ENCODE results near the gene TMEM239.
"Not testable (repeated sequence)": the region's sequence is repeated elsewhere in the genome, so short reads cannot be mapped to it uniquely, and the experiment has no call there.

Gene TMEM239

DNA sequence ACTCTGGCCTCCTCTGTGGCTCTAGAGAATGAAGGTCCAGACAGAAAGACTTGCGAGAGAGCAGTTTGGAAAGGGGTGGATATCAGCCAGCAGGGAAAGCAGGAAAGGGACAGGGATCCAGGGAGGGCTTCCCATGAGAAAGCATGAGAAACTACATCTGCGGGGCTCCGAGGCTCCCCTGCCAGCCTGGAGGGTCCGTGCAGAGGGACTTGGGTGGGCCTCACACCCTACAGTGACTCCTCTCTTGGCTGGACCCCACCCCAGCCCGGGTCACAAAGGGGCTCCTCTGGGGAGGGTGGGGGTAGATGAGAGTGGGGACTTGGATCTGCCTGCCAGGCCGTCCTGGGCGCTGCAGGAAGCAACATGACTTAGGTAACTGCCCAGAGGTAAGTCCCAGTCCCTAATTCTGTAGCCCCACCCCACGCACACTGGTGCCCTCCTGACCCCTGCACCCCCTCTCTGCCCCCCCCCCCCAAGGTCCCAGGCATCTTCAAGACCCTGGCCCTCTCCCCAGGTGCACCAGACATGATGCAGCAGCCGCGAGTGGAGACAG is at the start of gene TMEM239:
TSS of gene TMEM239 (plus strand) at position 335 of the 553 bp plus-strand sequence. CDS start at position 526, 191 bp downstream.
- DNase-seq = no peak

DNA sequence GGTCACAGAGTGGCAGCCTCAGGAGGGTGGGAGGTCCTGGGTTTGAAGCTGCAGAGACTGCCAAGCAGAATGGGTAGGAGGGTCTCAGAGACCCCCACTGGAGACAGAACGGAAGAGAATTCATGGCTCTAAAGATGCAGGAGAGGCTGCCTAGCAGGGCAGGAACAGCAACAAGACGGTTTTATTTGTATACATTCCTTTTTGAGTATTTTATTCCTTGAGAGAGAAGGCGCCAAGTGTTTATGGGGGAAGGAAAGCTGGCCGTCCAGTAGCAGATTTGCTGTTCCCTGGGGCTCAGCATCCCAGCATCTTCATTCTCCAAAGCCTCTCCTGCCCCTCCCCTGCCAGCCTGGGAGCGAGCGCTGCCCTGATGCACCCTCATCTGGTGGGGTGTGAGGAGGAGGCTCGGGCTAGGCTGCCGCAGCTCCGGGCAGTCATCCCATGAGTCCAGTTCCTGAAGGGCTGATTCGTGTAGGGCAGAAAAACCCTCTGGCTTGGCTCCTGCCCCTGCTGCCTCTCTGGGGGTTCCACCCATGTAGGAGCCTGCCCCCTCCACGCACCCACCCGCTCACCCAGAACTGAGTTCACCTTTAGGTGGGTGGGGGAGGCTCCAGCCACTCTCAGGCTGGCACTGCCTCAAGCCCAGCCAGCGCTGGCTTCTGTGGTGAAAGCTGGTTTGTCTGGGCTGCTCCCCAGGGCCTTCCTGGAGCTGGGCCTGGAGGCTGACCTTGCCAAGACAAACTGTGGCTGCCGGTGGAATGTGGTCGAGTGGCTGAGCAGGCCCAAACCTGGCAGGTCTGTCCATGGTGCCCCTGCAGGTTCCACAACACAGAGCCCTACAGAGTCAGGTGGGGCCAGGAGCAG is 48.2 kb upstream of the TMEM239 start:
- DNase-seq = no peak

DNA sequence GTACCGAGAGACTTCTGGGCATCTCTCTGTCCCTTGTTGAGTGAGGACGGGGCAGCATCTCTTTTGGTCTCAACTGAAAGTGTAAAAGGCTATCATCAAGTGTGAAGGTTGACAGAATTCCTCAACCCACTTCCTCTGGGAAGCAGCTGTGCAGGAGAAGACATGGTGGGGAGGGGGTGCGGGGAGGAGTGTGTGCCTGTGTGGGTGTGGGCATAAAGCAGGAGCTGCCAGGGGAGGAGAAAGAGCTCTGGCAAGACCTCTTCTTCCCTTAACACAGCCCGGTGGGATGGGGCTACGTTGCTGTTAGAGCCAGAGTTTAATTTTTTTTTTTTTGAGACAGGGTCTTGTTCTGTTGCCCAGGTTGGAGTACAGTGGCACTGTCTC is 47.5 kb upstream of the TMEM239 start:
- DNase-seq = no peak

DNA sequence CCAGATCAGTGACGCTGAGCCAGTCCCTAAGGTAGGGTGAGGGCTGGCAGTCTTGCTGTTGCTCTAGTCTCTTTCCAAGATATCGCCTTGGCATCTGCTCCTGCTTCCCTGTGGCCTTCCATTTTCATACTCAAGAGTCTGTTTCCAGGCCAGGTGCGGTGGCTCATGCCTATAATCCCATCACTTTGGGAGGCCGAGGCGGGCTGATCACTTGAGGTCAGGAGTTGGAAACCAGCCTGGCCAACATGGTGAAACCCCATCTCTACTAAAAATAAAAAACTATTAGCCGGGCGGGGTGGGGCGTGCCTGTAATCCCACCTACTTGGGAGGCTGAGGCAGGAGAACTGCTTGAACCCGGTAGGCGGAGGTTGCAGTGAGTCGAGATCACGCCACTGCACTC is 46.1 kb upstream of the TMEM239 start:
- not testable (repeated sequence) for DNase-seq

DNA sequence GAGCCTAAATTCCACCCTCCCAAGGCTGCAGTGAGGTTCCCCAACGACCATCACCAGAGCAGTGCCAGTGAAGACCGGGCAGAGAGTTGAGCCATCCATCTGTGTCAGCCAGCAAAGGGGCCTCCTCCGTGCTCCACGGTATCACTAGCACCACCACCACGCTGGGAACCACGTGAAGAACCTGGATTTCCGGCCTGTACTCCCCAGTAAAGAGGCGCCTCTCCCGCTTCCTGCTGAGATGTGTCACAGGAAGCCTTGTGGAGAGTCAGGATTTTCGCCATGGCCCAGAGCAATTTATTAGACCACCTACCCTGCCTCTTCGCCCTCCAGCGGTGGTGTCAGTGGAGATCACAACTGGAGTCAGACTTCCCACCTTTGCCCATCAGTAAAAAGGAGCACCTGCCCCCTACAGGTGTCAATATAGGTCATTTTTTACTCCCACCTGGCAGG is 44.5 kb upstream of the TMEM239 start:
- no peak for DNase-seq

DNA sequence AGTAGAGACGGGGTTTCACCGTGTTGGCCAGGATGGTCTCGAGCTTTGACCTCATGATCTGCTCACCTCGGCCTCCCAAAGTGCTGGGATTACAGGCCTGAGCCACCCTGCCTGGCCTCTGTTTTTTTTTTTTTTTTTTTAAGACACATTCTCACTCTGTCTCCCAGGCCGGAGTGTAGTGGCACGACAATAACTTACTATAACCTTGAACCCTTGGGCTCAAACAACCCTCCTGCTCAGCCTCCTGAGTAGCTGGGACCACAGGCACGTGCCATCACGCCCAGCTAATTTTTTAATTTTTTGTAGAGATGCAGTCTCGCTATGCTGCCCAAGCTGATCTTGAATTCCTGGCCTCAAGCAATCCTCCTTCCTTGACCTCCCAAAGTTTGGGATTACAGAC is 42.4 kb upstream of the TMEM239 start:
- no peak for DNase-seq

DNA sequence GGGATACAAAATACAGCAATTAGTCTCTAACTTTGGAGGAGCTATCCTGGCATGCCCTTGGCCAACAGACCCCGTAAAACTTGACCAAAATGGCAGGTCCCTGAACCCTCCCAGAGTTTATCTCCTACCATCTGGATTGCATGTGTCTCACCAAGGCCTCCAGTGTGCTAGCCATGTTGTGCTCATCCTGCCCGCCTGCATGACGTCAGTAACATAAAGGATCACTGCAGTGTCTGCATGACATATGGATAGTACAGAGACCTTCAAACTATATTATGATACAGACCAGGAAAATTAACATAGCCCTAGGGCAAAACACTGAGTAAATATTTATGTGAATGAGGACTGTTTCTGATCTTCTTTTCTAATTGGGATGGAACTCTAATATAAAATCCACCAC is 41.0 kb upstream of the TMEM239 start:
- no peak for DNase-seq

DNA sequence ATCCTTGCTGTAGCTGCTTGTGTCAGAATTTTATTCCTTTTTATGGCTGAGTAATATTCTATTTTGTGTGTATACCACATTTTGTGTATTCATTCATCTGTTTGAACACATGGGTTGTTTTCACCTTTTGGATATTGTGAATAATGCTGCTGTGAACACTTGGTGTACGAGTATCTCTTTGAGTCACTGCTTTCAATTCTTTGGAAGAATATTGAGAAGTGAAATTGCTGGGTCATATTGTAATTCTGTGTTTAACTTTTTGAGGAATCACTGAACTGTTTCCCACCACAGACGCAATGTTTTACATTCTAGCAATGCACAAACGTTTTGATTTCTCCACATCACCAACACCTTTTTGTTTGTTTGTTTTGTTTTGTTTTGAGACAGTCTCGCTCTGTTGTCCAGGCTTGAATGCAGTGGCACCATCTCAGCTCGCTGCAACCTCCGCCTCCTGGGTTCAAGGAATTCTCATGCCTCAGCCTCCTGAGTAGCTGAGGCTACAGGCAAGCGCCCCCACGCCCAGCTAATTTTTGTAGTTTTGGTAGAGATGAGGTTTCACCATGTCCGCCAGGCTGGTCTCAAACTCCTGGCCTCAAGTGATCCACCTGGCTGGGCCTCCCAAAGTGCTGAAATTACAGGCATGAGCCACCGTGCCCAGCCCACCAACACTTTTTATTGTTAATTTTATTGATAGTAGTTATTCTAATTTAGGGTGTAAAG is 37.4 kb upstream of the TMEM239 start:
- DNase-seq = no peak

DNA sequence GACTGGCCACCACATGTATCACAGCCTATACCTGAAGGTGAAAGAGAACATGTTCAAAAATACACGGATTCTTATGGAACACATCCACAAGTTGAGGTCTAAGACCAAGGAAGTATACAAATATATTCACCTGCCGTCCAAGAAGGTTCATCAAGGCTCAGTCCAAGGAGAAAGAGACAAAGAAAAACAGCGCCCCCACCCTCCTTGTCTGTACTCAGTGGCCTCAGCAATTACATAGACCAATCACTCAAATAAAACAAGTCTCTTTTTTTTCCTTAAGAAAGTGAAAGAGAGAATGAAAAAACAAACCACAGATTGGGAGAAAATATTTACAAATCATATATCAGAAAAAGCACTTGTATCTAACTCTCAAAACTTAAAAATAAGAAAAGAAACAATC is 35.2 kb upstream of the TMEM239 start:
- DNase-seq = no peak

DNA sequence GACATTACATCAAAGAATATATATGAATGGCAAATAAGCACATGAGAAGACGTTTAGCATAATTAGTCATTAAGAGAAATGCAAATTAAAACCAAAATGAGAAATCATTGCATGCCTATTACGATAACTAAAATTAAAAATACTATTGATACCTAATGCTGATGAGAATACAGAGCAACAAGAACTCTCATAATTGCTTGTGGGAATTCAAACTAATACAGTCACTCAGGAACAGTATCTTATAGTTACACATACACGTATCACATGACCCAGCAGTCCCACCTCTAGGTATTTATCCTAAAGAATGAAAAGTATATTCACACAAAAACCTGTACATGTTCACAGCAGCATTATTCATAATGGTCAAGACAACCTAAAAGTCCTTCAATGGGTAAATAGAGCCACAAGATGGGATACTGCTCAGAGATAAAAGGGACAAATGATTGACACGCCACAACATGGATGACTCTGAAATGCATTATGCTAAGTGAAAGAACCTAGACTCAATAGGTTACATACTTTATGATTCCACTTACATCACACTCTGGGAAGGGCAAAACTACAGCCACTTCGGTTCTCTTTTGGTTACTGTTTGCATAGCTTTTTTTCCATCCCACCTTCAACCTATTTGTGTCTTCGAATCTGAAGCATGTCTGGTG is 32.1 kb upstream of the TMEM239 start:
- DNase-seq = no peak

DNA sequence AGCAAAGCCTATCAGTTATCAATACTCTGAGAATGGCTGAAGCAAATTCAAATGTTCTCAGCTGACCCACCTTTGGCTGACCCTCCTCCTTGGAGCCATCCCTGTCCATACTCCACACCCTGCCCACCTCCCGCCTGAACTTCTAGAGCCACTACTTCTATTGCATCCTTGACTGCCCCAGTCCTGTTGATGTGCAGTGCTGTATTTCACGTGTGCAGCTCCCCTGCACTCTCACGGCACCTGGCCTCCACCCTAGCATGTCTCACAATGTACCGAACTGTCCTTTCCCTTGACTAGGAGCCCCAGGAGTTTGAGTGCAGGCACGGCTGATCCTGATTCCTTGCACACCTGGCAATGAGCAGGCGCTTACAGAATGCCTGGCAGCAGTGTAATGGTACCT is 22.7 kb upstream of the TMEM239 start:
- DNase-seq = no peak

DNA sequence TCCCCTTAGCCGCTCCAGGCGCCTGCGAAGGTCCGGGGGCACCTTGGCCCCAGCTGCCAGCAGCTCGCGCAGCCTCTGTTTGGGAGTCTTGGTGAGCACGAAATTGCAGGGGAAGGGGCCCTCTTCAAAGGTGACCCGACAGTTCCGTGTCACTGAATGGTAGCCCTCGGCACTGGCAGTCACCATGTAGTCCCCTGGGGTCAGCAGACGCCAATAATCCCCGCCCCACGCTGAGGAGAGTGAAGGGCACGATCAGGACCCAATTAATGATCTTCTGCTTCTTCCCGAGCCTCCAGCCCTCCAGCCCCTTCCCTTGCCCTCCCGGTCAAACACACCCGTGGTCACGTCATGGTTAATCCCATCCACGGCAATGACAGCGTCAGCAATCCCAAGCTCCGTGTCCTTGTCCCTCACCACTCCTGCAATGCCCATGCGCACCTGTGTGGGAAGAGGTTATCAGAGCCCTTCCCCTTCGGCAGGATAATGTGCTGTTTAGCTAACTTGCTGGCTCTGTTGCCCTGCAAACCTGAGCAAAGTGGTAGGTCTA is 21.9 kb upstream of the TMEM239 start:
- DNase-seq = no peak

DNA sequence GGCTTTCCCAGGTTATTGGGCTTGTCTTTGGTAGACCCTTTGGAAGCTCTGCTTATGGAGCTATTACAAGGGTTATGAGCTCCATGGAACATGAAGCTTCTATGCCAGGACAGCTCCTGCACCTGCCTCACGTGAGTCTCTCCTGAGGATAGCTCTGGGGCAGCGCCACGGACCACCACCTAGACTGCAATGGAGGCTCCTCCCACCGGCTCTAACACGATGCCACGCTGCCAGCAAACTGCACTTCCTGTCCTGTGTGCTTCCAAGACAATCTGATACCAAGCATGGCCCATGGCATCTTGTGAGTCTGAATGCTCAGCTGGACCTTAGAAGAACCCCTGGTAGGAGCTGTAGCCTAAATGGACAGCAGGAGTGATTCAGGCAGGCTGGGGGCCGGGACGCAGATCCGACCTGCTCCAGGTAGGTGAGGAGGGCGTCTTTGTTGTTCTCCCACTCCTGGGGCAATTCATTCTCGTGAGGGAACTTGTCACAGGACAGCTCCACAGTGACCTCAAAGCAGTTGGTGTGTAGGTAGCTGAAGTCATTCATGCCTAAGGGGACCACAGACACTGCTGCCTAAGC is 21.2 kb upstream of the TMEM239 start:
- no peak for DNase-seq

DNA sequence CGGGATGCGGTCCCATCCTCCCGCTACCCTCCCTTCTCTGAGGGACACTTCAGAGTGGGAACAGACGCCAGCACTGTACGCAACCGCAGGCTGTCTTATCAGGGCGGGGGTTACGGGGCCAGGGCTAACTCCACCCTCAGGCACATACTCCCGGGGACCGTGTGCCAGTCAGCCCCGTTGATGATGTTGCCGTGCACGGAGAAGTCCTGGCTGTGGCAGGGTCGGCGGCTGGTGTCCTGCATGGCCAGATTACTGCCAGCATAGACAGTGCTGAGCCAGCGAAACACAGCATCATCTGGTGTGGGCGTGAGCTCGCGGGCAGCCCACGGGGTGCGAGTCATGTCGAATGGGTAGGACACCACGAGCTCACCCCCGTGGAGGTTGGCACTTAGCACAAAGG is 20.7 kb upstream of the TMEM239 start:
- DNase-seq = no peak

DNA sequence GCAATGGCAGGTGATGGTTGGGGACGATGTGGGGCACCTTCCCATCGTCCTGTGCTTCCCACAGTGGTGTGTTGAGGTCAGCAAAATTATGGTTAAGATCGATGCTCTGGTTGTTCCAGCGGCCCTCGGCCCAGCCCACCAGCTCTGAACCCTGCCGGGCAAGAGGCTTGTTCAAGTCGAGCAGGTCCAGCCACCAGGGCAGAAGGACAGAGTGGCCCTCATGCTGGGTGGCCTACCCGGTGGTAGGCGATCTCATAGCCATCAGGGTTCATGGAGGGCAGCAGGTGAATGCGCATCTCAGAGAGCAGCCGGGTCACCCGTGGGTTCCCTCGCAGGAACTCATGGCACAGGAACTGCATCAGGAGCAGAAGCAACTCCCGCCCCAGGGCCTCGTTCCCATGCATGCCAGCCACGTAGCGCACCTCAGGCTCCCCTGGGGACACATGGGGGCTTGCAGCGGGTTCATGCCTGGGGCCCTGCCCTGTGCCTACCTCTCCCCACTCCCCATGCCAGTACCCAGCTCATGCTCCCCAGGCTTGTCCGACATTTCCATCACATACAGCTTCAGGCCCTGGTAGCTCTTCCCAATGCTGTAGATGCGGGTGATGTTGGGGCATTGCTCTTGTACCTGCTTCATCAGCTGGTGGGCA is 20.0 kb upstream of the TMEM239 start:
- no peak for DNase-seq

DNA sequence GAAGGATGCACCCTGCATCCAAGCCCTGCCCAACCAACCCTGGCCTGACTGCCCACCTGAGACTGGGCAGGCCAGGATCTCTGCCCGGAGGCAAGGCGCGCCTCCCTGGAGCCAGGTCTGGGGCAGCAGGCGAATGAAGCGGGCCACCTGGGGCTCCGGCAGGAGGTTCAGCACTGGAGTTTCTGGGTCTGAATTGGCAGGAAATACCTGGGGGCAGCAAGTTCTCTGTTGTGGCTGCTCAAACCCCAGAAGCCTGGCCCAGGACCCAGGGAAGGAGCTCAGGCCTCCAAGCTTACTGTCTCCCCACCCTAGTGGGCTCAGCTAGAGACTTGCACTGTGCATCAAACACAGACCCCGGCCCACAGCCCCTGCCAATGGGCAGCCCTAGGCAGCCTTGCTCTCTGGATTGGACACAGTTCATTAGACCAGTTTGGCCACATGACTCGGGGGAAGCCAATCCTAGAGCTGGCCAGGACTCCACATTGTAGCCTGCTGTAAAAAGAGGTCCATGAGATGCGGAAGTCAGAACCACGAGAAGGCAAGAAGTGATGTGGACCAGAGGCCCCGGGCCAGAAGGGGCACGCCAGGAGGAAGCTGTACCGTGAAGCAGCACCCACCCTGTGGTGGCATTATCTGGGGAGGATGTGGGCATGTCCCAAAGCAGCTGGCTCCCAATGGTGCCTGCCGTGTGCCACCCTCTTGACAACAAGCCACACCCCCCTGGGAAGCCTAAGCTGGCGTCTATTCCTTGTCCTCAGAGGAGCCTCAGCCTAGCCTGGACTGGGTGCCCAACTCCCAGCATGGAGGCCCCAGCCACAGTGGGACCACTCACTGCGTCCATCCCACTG is 18.8 kb upstream of the TMEM239 start:
- DNase-seq = no peak

DNA sequence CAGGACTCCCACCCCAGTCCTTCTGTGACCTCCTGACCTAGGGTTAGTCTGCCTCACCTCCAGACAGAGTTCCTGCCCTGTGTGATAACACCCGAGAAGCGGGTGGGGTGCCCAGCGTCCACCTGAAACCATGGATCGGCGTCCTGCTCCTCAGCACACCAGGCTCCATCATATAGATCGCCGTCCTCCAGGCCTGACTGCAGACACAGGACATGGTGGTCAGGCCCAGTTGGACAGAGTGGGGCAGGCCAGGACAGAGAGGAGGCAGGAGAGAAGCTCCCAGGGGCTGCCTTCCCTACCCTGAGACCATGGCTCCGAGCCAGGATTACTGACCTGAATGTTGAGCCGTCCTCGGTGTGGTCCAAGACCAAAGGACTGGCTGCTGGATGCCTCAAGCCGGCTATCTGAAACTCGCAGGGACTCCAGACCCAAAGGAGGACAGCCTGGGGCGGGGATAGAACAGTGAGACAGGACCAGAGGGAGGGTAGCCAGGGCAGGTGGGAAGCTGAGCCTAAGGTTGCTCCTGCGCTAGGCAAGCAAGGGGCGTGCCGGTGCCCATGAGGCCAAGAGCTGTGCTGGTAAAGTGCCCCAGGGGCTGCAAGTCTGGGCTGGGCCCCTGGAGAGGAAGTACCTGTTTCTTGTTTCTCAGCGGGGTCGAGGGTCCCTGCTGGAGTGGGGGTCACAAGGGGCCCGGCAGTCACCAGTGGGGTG is 17.9 kb upstream of the TMEM239 start:
- DNase-seq = no peak

DNA sequence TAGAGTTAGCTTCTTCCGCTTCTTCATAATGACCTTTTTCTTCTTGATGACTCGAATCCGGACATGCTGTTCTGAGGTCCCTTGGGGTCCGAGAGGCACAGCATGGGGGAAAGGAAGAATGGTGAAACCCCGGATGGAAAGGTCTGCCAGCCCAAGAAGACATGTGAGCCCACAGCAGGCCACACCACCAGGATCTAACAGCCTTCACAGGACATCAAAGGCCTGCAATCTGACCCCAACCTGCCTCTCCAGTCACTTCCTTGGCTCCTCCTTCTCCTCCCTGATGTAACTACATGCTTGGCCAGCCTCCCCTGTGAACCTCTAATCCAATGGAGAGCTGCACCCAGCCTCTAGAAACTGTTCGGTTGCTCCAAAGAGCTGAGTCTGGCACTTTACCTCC is 17.4 kb upstream of the TMEM239 start:
- no peak for DNase-seq

DNA sequence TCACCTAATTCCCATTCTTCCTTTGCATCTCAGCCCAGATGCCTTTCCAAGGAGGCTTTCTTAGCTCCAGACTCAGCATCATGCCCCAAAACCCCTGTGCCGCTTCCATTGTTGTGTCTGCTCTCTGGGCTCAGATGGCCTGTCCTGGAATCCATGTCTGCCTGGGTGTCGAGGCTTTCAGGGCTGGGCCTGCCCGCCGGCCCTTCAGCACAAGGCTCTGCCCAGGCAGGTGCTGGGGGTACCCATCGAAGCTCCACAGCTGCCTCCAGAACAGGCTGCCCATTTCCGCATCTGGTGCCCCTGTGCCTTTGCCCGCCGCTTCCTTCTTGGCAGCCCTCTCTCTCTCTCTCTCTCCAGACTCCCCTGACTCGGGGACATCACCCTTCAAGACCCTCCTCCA is 16.9 kb upstream of the TMEM239 start:
- DNase-seq = no peak

DNA sequence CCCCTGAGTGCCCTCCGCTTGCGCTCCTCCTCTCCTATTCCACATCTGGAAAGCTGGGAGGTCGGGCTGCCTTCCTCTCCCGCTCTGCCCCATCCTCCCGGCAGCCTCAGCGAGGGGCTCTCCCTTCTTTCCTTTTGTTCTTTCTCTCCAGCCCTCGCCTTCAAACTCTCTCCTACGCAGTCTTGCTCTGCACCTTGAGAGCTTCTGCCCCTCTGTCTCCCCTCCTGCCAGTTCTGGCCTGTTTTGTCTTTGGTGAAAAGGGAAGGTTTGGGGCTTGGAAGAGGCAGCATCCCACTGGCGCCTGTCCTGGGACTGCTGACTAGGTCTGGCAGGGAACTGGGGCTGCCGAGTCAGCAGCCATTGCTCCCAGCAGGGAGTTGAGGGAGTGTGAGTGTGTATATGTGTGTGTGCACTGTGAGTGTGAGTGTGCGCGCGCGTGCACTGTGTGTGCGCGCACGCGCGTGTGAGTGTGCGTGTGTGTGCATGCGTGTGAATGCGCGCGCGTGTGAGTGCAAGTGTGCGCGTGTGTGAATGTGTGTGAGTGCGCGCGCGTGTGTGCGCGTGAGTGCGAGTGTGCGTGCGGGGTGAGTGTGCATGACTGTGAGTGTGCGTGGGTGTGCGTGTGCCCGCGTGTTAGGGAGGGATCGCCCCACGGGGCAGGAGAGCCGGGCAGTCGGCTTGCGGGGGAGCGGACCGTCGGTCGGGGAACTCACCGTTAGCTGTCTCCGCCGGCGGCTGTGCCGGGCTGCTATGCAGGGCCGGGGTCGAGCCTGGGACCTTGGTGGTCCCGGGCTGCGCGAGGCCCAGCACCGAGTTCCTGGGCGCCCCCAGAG is 16.3 kb upstream of the TMEM239 start:
- DNase-seq = no peak
